OCI-LY7 (cell line): Measurements from ENCODE around the gene RASGRP1.

Source experiments
- CTCF ChIP-seq: fragments of 200-600 bp; sonication (generic); conservative IDR thresholded peaks from 2 replicates; pipeline ENCODE4 v1.5.1; 2014; ENCODE audit warnings: mild to moderate bottlenecking, antibody characterized with exemption, low read length, moderate library complexity, mixed read lengths
- EZH2phosphoT487 ChIP-seq: fragments of 200-600 bp; sonication (generic); IDR thresholded peaks from 2 replicates; pipeline ENCODE4 v1.6.1; 2018; ENCODE audit warnings: low read depth, borderline replicate concordance, mild to moderate bottlenecking, mixed run types, antibody characterized with exemption, low read length, moderate library complexity, mixed read lengths

- TF ChIP-seq CTCF (no peak), EZH2phosphoT487 (no peak)
These were observed 55.5 kb downstream of the RASGRP1 start for GRCh38 chr15:38509152-38509551.
